GM18861 (cell line): Measurements from ENCODE around the gene PEMT.

Experiments
- ATAC-seq: cut with Tn5 transposase; IDR thresholded peaks from one replicate; pipeline ENCODE4 v1.9.1; 2021; ENCODE audit not compliant: unreplicated experiment

PEMT gene

DNA sequence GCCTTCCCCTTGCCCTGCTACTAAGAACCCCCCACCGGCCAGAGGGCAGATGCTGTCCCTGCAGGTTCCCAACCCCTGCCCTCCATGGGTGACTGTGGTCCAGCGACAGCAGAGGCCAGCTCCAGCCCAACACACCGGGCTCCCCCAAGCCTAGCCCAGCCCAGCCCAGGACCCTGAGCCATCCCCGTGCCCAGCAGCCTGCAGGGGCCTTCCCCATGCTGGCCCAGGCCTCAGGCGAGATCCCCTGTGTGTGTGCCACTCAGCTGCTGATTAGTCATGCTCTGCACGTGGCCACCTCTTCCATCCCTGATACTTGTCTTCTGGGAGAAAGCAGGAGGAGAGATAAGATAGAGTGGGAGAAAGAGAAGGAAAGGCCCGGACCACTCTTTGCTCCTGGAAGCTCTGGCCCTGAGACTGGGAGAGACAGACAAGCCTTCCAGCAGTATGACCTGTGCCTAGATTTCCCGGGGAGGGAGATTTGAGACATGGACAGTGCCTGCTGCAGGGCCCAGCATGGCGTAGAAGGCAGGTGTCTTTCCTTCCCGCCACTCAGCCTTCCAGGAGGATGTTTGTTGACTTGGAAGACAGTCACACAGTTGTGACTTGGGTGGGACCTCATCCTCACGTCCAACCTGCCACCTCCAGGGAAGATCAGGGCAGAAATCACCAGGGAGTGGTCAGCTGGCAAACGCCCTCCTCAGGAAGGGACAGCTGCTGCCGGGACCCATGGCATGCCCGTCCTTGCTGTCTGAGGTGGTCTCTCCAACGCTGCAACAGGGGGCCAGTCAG, 54.0 kb downstream of the PEMT start:
- ATAC-seq: no peak

DNA sequence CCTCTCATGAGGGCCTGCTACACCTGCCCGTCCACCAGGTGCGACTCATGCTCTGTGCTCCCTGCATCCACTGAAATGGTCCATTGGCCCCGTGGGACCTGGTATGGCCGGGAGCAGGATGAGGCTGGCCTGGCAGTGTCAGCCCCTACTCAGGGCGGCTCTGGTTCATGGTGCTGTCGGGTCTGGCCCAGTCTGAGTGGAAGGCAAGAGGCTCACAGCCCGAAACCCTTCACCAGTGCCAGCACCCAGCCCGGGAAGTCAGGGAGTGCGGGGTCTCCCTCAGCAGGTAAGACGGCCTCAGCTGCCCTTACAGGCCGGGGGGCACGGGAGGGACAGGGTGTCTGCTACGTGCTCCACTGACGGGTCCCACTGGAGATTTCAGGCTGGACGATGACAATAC, 54.8 kb downstream of the PEMT start:
- ATAC-seq: no peak

DNA sequence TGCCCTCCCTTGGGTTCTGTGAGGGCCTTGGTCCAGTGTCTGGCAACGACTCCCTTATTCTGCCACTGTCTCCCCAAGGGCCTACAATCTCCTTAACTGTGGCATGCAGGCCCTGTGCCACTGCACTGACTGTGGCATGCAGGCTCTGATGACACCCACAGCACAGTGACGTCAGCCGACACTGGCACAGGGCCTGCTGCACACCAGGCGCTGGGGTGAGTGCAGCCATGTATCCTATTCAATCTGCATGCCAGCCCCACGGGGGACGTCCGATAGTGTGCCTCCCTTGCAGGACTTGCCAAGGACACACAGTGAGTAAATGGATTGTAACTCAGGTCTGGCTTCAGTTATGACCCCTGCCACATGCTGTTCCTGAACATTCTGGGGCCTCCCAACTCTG, 55.6 kb downstream of the PEMT start:
- ATAC-seq: no peak

DNA sequence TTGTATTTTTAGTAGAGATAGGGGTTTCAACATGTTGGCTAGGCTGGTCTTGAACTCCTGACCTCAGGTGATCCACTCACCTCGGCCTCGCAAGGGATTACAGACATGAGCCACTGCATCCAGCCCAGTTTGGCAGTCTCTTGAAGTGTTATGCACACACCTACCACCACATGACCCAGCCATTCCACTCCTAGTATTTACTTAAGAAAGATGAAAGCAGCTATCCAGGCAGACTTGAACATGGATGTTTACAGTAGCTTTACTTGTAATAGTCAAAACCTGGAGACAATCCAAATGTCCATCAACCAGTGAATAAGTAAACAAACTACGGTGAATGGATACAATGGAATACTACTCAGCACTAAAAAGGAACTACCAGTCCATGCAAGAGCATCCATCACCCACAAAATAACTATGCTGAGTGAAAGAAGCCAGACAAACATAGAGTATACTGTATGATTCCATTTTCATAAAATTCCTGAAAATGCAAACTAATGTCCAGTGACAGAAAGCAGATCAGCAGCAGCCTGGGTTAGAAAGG, 57.5 kb downstream of the PEMT start:
- ATAC-seq: no peak

DNA sequence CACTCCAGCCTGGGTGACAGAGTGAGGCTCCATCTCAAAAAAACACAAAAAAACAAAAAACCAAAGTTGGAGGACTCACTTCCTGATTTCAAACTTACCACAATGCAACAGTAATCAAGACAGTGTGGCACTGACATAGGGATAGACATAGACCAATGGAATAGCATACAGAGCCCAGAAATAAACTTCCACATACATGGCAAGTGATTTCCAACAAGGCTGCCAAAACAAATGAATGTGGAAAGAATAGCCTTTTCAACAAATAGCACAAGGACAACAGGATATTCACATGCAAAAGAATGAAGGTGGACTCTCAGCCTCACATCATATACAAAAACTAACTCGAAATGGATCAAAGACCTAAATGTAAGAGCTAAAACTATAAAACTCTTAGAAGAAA, 58.5 kb downstream of the PEMT start:
- no peak for ATAC-seq

DNA sequence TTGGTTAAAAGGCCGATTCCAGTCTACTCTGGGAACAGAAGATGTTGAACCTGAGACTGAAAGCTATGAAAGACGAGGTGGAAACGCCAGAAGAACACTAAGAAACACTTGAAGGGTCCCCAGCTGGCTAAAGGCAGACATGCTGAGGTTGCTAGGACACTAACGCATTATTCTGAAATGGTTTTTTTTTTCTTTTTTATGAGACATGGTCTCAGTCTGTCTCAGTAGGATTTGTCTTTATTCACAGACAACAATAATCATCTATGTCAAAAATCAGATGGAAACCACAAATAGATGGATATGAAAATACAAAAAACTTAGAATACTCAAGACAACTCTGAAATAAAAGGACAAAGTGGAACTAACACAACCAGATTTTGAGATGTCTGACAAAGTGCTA, 60.4 kb downstream of the PEMT start:
- no peak for ATAC-seq

DNA sequence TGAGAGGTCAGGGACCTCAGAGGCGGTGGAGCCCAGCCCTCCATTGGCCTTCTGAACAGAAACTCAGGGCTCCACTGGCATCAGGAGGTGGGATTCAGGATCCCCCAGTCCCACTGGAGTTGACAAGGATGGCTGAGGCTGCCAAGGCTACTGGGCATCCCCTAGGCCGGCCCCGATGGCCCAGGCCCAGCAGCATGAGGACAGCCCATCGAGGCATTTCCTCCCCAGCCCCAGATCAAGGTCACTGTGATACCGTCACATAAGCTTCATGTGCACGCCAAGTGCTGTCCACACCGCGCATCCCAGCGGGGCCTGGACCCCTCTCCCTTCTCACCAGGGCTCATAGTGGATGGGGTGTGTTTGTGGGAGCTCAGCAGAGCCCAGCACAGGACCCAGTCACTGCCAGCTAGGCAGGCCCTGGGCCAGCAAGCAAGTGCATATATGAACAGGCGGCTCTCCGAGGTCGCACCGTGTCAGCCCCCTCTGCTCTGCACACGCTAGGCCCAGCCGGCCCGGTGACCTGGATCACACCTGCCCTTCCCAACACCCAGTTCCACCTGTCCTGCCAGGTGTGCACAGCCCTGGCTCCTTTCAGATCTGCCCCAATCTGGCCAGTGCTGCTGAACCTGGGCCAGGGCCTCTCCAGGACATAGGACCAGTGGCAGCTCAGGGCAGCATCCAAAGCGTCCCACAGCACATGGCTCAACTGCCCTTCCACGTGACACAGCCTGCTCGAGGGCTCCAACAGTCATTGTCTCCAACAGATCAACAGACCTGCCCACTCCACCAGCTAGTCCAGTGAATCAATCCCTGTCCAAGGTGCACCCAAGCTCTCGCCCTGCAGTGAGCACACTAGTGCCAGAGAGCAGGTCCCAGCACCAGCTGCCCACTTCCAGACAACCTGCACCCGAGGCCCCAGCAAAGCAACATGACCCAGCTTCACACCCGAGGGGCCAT, 62.5 kb downstream of the PEMT start:
- no peak for ATAC-seq

DNA sequence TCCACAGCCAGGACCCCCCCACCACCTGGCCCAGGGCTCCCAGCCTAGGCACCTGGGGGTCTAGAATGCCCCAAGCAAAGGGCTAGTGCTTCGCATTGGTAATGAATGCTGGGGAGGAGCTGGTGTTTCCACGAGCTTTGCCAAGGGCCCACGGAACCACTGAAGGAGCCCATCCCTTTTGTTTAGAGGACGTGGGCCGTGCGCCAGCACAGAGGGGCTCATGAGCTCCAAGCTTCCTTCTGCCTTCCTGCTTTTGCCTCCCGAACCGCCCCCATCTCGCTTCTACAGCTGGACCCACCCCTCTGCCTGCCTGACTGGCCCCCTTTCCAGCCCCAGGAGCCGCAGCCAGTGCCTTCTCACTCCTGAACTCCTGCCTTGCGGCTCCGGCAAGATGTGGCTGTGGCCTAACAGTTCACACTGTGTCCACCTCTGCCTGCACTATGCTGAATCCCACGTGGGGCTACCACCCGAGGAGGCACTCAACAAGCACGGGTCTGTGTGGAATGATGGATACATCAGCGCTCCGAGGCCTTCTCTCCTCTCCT, 63.5 kb downstream of the PEMT start:
- ATAC-seq: no peak

DNA sequence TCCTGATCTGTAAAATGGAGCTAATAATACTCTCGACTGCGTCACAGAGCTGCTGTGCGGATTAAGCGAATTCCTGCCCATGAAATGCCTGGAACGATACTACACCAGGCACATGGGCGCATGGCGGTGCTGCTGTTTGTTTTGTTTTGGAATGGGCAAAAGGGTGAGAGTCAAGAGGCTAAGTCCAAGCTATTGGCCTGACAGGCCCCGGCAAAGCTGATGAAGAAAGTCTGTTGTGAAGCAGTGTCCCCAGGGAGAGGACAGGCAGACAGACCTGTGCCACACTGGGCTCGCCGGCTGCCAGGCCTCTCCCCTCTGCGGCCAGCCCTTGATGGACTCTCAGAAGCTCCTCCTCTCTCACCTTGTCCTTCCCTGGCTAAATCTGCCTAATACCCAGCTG, 64.0 kb downstream of the PEMT start:
- ATAC-seq: no peak

DNA sequence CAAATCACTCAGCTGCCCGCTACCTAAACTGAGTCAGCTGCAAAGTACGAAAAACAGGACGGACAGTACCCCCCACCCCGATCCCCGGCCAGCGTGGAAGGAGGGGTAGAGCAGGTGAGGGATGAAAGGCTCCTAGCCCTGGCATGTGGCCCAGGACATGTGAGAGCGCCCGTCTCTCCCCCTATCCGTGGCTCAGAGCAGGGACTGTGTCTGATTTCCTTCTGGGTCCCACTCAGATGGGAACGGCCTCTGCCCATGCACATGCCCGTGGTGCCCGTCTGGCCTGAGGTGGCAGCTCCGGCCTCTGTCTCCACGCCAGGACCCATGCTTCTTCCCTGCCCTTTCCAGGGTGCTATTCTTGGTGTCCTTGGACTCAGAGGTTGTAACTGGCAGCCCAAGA, 65.1 kb downstream of the PEMT start:
- ATAC-seq: no peak

DNA sequence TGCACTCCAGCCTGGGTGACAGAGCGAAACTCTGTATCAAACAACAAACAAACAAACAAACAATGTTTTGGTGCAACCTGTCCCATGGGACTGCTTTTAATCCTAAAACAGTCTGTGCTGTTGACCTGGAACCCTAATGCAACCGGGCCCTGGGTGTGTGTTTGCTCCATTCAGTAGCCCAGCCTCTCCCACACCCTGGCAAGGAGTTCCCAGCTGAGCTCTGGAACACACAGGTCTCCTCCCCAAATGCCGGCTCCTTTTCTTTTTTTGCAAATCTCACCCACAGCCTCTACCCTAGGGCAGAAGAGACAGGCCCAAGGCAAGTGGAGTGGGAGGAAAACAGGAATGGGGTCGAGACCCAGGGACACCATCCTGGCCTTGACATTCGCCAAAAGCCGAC, 65.6 kb downstream of the PEMT start:
- ATAC-seq: no peak

DNA sequence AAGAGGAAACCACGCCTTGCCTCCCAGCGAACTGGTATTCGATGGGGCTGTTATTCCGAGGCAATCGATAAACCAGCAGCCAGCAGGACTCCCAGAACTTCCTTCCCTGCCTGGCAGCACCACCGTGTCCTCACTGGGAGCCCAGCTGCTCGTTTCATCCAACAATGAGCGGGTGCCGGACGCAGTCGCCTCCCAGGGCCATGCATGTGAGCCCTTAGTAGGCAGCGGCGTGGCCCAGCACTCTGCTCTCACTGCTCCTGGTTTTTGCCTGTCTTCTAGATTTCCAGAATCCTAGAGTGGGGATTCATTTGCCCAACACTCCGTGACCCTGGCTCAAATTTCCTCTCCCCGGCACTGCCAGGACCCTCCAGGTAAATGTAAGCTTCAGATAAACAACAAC, 66.2 kb downstream of the PEMT start:
- no peak for ATAC-seq

DNA sequence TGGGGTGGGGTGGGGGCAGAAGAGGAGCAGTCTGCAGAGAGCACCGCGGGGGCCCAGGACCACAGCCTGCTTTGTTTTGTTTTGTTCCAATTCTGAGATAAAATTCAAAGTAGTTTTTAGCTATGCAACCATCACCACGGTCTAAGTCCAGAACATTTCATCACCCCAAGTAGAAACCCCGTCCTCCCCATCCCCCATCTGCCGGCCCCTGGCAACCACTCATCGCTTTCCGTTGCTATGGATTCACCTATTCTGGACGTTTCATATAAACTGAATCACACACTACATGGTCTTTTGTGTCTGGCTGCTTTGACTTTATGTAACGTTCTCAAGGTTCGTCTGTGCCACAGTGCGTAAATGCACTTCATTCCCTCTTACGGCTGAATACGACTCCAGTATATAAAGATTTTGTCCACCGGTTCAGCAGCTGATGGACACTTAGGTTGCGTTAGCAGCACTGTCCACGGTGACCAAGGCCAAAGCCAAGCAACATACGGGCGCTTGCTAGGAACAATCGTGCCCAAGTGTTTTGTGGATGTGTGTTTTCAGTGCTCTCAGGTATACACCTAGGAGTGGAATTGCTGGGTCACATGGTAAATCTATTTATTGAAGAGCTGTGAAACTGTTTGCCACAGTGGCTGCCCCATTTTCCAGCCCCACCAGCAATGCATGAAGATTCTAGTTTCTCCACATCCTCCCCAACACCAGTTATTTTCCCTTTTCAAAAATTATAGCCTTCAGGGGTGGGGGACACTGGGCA, 67.6 kb downstream of the PEMT start:
- no peak for ATAC-seq

DNA sequence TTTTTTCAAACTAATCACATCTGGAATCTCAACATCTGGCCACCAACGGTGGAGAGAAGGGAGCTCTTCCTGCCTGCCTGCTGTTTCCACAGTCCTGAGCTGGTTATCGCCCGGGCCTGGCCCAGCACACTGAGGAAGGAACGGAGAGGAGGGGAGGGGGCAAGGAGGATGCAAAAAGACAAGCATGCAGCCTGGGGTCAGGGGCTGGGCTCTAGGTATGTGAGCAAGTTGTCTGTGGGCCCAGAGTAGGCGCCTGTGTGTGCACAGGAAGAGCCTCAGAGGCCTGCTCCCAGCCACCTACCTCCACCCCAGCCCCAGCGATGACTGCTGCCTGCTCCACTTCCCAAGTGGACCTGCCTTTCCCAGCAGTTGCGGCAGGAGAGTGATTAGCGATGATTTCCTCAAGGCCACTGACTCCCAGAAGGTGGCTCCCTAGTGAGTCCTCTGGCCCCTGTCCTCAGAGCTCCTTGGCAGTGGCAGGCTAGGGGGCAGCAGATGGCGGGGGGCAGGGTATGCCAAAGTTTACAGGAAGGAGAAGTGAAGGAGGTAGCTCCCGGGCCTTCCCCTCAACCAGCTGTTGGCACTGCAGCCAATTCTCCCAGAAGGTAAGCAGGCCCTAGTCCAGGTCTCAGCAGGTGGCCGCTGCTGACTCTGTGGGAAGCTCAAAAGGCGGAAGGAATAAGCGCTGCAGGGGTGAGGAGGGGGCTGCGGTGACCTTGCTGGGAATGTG, 68.3 kb downstream of the PEMT start:
- ATAC-seq: no peak

DNA sequence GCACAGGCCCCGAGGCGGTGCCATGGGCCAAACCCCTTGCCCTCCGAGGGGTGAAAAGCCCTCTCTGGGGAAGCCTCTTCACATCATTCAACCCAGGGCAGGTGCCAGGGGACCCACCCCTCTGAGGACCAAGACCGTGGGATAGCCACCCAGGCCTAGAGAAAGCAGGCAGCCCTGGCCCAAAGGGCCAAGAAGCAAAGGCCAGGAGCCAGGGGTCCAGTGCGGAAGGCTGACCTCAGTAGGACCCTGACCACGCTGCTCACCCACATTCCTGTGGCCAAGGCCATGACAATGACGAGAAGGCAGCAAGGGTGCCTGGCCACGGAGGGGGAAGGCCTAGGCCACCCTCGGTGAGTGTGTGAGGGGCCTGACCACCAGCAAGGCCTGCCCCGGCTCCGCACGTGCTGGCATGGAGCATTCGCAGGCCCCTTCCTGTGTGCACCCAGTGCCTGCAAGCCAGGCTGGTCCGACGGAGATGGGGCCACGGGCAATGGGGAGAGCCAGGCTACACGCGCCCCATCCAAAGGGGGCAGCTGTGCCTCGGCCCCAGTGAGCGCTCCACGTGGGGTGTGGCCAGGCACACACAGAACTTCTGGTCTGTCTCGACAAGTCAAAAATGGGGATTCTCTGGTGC, 70.8 kb downstream of the PEMT start:
- ATAC-seq: no peak

DNA sequence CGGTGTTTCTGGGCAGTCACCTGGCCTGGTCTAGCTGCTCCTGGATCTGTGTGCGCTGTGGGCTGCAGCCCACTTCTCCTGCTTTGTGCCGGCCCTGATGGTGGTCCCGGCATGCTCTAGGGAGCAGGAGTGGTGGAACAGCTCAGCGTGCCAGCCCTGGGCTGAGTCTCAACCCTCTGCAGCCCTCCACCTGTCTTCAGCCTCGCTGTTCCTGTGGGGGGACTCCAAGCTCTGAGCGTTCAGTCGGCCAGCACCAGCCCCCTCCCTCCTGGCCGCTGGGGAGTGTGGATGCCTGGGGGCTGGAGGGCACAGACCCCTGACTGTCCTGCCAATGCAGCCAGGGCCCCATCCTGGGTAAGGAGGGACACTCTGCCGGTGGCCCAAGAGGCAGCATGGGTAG, 71.6 kb downstream of the PEMT start:
- ATAC-seq: no peak

DNA sequence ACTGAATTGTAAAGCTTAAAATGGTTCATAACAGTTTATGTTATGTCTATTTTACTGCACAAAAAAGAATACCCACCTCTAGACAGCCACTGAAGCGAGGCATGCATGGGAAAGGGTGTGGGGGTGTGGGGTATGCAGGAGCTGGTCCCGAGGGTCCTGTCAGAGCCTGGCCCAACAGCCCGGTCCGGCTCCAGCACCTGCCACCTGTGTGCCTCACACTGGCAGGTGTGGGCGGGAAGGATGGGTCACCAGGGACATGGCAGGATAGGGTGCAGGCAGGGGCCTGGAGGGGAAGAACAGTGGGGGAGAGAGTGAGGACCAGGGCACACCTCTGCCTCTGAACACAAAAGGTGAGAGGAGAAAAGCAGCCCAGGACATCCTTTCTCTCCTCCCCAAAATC, 72.6 kb downstream of the PEMT start:
- ATAC-seq: no peak

DNA sequence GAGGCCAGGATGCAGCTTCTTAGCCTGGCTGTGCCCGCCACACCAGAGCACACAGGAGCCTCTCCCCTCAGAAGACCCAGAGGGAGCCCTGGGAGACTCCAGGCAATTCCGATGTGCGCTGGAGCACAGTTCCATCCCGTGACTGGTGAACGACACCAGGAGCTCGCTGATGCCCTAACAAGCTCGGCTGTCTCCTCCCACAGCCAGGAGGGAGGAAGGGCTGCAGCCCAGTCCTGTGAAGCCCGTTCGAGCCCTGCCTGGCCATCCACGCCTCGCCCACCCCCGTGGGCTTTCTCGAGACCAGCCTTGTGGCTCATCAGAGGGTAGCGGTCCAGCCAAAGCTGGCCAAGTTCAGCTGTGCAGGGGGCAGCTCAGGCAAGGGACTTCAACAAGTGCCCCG, 73.5 kb downstream of the PEMT start:
- no peak for ATAC-seq

DNA sequence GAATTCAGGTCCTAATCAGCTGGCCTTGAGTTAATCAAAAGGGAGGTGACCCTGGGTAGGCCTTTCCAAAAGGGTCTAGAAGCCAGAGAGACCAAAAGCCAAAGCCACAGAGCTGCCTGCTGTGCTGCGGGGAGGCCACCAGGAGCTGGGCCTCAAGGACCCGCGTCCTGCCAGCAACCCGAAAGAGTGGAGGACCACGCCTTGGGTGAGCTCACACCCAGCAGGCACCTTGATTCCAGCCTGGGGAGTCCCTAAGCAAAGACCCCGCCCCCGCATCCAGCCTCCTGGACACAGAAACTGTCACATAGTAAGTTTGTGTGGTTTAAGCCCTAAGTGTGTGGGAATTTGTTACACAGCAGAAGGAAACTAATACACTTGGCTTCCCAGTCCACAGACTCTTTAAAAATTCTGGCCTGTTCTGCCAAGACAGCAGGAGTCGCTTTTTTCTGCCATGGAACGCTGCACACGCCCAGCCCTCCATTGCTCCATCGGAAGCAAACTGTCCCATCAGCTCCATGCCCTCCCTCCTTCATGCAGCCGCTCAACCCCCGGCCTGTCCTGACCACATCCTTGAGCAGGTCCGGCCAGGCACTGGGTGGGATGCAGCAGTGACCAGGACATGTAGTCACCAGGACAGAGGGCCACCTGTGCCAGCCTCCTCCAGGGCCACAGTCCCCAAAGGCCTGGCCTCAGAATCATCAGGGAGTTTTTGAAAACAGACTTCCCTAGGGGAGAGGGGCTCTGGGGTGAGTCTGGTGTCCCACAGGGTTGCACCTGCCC, 74.4 kb downstream of the PEMT start:
- ATAC-seq: no peak
